GM12873 (cell line): Measurements from ENCODE around the gene MROH8.

Source experiments
- TF ChIP-seq, protein P1 (sequence below): IDR thresholded peaks from 2 replicates; pipeline ENCODE4 v1.5.1; 2012; ENCODE audit warnings: low read depth, mild to moderate bottlenecking, moderate library complexity, low read length, control low read depth; ENCODE audit not compliant: insufficient read depth; ENCODE audit errors: missing control alignments

The MROH8 gene

DNA sequence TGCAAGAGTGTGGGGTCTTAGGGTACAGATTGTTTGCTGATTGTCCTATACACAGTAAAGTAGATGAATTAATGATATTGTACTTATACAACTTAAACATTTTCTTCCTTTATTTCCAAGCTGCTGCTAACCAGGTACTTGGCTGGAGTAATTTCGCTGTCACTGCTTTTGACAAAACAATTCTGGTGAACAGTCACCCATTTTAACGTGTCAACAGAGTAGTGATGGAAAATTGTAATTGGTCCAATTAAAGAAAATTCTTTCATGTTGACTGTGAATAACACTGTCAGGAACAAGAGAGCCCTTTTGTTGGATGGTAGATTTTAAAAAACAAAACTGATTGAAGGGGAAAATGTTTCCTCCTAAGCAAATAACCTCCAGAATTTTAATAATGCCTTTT lies 26.4 kb upstream of the MROH8 start:
- TF ChIP-seq, protein P1, sequence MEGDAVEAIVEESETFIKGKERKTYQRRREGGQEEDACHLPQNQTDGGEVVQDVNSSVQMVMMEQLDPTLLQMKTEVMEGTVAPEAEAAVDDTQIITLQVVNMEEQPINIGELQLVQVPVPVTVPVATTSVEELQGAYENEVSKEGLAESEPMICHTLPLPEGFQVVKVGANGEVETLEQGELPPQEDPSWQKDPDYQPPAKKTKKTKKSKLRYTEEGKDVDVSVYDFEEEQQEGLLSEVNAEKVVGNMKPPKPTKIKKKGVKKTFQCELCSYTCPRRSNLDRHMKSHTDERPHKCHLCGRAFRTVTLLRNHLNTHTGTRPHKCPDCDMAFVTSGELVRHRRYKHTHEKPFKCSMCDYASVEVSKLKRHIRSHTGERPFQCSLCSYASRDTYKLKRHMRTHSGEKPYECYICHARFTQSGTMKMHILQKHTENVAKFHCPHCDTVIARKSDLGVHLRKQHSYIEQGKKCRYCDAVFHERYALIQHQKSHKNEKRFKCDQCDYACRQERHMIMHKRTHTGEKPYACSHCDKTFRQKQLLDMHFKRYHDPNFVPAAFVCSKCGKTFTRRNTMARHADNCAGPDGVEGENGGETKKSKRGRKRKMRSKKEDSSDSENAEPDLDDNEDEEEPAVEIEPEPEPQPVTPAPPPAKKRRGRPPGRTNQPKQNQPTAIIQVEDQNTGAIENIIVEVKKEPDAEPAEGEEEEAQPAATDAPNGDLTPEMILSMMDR: no peak

DNA sequence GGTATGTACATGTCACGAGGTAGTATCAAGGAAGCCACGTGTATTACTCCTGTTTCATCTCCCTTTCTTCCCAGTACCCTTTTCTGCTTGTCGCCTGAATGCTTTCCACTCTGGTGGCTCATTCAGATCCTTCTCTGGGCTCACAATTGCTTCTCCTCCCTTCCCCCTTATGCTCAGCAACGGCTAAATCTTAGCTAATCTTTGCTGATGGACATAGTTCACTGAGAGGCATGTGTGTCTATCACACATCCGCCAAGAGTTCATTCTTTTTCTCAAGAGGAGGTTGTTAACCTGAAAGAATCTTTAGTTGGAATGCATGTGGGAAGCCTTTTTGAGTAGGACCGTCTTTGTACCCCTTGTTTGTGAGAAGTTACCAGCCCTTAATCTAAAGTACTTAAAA lies 25.8 kb upstream of the MROH8 start:
- TF ChIP-seq, protein P1: no peak

DNA sequence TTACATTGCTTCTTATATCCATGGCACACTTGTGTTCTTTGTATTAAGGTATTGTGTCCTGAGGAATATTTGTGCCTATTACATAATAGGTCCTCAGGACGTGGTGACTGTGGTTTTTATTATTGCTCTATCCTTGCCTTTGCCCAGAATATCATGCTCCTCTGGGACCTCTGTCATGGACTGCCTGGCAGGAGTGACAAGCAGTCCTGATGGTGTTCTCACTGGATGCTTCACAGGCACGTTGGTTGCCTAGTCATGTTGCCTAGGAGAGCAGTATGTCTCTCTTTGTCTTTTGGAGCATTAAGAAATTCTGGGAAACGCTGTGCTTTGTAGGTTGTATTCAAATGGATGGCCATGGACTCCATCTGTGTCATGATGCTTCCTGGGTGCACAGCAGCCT lies 24.7 kb upstream of the MROH8 start:
- TF ChIP-seq, protein P1: no peak

DNA sequence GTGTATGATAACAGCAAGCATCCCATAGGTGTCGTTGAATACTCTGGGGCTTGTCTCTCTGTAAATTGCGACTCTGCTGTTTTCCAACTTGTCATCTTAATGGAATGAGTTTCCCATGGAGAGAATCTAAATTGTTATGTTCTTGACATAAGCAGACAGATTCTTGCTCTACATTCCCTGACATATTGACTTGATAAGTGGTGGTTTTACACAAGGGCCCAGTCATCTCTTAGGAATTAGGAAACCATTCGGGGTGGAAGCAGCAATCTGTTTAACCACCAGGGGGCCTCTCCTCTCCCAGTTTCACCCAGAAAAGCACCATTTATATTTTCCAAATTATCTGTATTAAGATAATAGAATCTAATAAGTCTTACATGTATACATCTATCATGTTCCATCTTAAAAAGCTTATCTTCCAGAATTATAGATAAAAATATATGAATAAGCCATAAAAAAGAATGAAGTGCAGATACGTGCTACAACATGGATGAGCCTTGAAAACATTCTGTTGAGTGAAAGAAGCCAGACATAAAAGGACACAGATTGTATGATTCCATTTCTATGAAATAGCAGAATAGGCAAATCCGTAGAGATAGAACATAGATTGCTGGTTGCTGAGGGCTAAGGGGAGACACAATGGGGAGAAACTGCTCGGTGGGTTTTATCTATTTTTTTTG lies 23.1 kb upstream of the MROH8 start:
- TF ChIP-seq, protein P1: peak; percentile 70

DNA sequence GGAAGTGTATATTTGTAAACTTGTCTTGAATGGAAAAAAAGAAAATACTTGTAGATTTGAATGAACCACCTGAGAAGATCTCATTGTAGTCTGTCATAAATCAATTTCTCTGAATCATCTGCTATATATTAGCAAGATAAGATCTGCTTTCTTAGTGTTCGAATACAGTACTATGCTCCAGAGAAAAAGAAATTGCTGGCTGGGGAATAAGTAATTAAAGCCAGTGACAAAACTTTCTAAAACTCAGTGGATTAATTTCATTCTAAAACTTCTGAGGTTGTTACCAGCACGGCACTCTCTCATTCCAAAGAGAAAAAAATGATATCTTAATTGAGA lies 22.4 kb upstream of the MROH8 start:
- TF ChIP-seq, protein P1: no peak

DNA sequence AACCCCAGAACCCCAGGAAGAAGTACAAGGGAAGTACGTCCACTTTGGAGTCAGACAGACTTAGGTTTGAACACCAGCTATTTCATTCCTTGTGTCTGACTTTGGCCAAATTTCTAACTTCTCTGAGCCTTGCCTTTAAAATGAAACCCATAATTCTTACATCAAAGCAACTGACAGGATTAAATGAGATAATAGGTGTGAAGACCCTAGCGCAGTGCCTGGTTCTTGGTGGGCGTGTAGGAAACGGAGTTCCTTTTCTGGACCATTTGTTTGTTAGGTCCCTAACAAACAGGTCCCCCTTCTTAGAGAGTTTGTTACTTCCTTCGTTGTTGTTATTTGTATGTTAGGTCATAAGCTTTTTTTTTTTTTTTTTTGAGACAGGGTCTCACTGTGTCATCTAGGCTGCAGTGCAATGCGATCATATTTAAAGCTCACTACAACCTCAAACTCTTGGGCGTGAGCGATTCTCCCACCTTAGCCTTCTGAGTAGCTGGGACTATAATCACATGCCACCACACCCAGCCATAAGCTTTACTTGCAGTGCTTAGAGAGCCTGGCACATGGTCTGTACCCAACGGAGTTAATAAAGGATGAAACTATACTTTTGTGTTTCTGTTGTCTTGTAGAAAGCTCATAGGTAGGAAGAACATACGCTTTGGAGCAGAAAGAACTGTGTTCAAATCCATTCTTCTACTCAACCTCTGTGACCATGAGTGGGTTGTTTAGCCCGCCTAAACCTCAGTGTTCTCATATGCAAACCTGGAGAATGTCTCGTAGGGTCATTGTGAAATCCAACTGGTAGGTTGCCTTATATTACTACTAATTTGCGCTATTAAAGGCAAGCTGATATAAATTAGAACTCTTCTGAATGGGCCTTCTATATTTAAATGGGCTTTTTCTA lies 21.8 kb upstream of the MROH8 start:
- TF ChIP-seq, protein P1: no peak

DNA sequence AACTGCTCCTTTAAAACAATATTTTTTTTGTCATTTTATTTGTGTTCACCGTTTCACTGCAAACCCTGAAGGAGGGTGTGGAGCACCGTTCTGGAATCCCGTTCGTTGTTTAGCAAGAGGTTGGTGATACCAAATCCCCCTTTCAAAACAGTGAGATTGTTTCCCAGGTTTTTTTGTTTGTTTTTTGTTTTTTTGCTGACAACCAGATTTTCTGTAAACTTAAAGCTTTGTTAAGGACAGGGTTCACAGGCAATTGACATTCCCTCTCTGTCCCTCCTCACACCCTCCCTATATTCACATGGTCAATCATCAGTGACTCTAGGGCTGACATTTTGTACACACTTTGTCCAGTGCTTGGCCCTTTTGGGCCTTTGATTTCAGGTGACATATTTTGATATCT lies 21.0 kb upstream of the MROH8 start:
- TF ChIP-seq, protein P1: no peak
